Skeletal muscle tissue (tissue), 4 donors: ENCODE data around the gene TELO2. TPM values are rescaled to one million over a fixed set of nuclear protein-coding genes. Genes with fewer than 3 reads are reported as not detected.
"Not testable (repeated sequence)": the region's sequence is repeated elsewhere in the genome, so short reads cannot be mapped to it uniquely, and the experiment has no call there.

ENCODE experiments used
- H3K27ac ChIP-seq: one replicate; pipeline ENCODE4 v1.7.0; 2013; ENCODE audit warnings: mild to moderate bottlenecking, low read depth, low read length, inconsistent platforms
- H3K27me3 ChIP-seq, 3 donors: one replicate each; pipeline ENCODE4 v1.7.0; 2013; ENCODE audit warnings: low read length in 3 of 3; ENCODE audit not compliant: control insufficient read depth in 3 of 3, insufficient read depth in 3 of 3
- H3K36me3 ChIP-seq, 3 donors: one replicate each; pipeline ENCODE4 v1.7.0; 2013; ENCODE audit warnings: low read length in 3 of 3; ENCODE audit not compliant: control insufficient read depth in 3 of 3, insufficient read depth in 3 of 3
- H3K4me1 ChIP-seq, 3 donors: one replicate each; pipeline ENCODE4 v1.7.0; 2013; ENCODE audit warnings: low read length in 3 of 3, mild to moderate bottlenecking in 3 of 3; ENCODE audit not compliant: control insufficient read depth in 3 of 3, insufficient read depth in 3 of 3
- H3K4me3 ChIP-seq, 3 donors: one replicate each; pipeline ENCODE4 v1.7.0; 2013; ENCODE audit warnings: low read length in 3 of 3
- H3K9ac ChIP-seq, 3 donors: one replicate each; pipeline ENCODE4 v1.7.0; 2013; ENCODE audit warnings: low read length in 3 of 3, mild to moderate bottlenecking in 3 of 3, moderate library complexity in 2 of 3, low read depth in 1 of 3
- H3K9me3 ChIP-seq, 3 donors: one replicate each; pipeline ENCODE4 v1.7.0; 2013; ENCODE audit warnings: low read length in 3 of 3; ENCODE audit not compliant: control insufficient read depth in 3 of 3
- total RNA-seq: library from RNA; depleted of rRNA; stranded (reverse); fragments of >200 nt; gene quantifications from one replicate; pipeline ENCODE4 v1.2.3, GENCODE V29; 2014
- donor health status: Osteomylitis.

TELO2 gene
- total RNA-seq, 1 donor from 2014 or later = 11.0 TPM

DNA sequence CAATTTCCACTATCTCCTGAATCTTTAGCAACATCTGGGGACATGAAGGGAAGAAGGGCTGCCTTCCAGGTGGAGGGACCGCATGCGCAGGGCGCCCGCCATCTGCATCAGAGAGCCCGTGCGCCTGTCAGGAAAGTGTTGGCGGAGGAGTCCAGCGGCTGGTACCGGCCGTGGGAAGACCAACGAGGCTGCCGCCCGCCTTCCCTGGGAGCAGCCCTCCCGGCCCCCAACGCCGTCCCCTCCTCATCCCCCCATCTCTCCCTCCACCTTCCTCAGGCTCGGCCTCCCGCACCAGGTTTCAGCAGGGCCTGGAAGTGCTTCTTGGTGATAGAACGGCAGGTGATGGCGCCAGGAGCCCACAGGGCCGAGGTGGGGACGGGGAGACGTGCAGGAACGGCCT, 27.1 kb upstream of the TELO2 start:
- no peak overlapping the region for H3K9ac ChIP-seq
- no peaks in the 10 kb centered on the region for H3K27me3 ChIP-seq

DNA sequence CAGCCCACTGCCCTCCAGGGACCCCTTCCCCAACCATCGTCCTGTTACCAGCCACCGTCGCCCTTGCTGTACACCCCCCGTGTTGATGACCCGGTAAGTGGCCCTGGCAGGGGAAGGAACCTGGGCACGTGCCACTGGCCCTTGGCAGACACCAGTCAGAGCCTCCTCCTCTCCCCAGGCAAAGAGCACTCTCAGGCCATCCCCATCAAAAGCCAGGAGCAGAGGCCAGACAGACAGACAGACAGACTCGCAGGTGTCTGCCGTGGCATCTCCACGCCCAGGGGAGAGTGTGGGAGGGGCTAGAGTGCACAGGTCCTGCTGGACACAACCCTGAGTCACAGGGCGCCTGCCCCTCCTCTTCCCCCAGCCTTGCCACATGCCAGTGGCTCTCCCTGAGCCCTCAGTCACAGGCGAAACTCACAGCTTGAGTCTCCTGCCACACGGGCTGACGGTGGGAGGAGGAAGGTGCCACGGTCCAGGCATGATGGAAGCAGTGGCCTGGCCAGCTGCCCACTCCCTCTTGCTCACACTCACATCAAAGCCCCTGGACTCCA, 26.1 kb upstream of the TELO2 start:
- Histone ChIP-seq H3K9ac (no peak overlapping the region), H3K4me3 (no peak overlapping the region), H3K9me3 (no peaks in the 10 kb centered on the region), H3K4me1 (peaks cover 5 to 24% (median 8%) of the 10 kb centered on the region in 3 donors), H3K36me3 (peaks cover 4 to 6% (median 5%) of the 10 kb centered on the region in 3 donors), H3K27ac (no peak overlapping the region), H3K27me3 (no peaks in the 10 kb centered on the region)

More for the DNA sequence above, 27.1 kb upstream of the TELO2 start:
- H3K27ac ChIP-seq = no peak overlapping the region
- no peaks in the 10 kb centered on the region for H3K9me3 ChIP-seq
- peaks cover 4 to 12% (median 9%) of the 10 kb centered on the region in 3 donors for H3K36me3 ChIP-seq
- H3K4me3 ChIP-seq = no peak overlapping the region
- H3K4me1 ChIP-seq = peaks cover 5 to 16% (median 5%) of the 10 kb centered on the region in 3 donors

DNA sequence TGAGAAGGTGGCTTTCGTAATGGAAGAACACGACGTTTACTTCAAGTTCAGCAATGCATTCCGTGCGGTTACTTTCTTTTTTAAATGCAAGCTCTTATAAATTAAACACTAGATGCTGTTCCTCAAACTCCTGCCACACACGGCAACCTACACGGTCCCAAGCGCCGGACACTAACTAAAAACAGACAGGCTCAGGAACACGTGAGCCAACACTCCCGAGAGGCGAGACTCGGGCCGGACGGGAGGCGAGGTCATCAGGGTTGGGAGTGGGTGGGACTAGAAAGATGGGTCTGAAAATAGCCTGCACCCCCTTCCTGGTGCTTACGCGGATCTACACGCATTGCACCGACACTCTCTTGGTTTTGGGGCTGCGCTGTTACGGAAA, 24.7 kb upstream of the TELO2 start:
- H3K27me3 ChIP-seq = no peaks in the 10 kb centered on the region
- H3K9me3 ChIP-seq = no peaks in the 10 kb centered on the region
- peaks cover 5 to 31% (median 11%) of the 10 kb centered on the region in 3 donors for H3K4me1 ChIP-seq
- no peak overlapping the region for H3K4me3 ChIP-seq
- H3K36me3 ChIP-seq = peaks cover 2 to 6% (median 4%) of the 10 kb centered on the region in 3 donors
- no peak overlapping the region for H3K27ac ChIP-seq
- H3K9ac ChIP-seq = no peak overlapping the region

DNA sequence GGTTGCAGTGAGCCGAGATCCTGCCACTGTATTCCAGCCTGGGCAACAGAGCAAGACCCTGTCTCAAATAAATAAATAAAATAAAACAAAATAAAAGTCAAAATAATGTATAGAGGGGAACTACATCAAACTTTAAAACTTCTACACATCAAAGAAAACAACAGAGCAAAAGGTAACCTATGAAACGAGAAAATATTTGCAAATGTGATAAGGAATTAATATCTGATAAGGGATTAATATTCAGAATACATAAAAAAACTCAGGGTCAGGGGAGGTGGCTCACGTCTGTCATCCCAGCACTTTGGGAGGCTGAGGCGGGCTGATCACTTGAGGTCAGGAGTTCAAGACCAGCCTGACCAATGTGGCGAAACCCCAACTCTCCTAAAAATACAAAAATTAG, 24.0 kb upstream of the TELO2 start:
- peaks cover 9 to 37% (median 17%) of the 10 kb centered on the region in 3 donors for H3K4me1 ChIP-seq
- H3K9me3 ChIP-seq, H3K36me3 ChIP-seq, H3K9ac ChIP-seq, H3K27ac ChIP-seq, H3K4me3 ChIP-seq, H3K27me3 ChIP-seq: not testable (repeated sequence)

DNA sequence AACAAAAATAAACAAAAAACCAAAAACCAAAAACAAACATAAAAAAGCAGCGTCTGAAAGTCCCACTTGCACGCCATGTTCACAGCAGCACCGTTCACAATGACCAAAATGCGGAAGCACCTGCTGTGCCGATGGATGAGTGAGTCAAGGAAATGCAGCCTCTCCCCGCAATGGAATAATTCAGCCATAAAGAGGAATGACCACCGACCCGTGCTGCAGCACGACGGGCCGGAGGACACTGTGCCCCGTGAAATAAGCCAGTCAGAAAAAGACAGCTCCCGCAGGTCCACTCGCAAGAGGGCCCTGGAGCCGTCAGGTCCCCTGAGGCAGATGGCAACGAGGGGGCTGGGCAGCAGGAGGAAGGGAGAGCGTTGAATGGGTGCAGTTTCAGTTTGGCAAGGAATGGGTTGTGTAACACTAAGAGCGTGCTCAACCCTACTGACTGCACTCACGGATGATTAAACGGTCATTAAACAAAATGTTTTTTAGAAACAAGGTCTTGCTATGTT, 23.4 kb upstream of the TELO2 start:
- Histone ChIP-seq H3K27me3 (no peaks in the 10 kb centered on the region), H3K9ac (no peak overlapping the region), H3K27ac (no peak overlapping the region), H3K36me3 (peaks cover 0 to 6% (median 0%) of the 10 kb centered on the region in 3 donors), H3K4me1 (peaks cover 12 to 40% (median 19%) of the 10 kb centered on the region in 3 donors), H3K9me3 (no peaks in the 10 kb centered on the region), H3K4me3 (no peak overlapping the region)

DNA sequence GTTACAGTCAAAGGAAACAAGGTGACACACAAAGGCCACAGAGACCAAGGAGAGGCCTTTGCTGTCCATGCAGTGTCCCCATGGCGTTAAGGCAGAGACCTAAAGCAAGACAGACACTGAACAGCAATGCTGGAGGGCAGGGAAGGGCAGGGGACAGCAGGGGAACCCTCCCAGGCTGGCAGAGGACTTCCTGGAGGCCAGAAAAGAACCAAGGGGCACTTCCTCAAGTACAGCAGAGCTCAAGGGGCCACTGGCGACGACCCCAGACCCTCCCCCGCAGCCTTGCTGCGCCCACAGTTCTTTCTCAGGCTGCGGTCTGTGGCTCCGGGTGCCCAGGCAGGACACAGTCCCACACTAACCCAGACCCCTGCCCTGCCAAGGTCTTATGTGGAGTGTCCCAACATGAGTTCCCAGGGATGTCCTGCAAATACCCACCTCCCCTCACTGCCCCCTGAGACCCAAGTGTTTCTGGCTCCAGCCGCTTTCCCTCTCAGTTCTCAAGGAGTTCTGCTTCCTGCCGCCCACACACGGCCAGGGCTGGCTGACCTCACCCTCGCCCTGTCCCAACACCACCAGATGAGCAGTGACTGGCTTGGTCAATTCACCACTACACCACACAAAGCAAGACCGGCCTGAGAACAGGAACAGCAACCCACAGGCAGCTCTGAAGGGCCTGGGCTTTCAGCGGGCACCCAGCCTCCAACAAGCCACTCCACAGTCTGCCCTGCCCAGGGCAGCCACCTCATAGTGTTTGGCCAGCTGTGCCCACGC, 22.5 kb upstream of the TELO2 start:
- H3K4me3 ChIP-seq = no peak overlapping the region
- peaks cover 0 to 6% (median 0%) of the 10 kb centered on the region in 3 donors for H3K36me3 ChIP-seq
- H3K27me3 ChIP-seq = no peaks in the 10 kb centered on the region
- H3K4me1 ChIP-seq = peaks cover 16 to 45% (median 22%) of the 10 kb centered on the region in 3 donors
- no peaks in the 10 kb centered on the region for H3K9me3 ChIP-seq
- H3K9ac ChIP-seq = peak overlapping the region in 2 of 3 donors; percentile 25 to 33
- peak overlapping the region; percentile 13 for H3K27ac ChIP-seq

DNA sequence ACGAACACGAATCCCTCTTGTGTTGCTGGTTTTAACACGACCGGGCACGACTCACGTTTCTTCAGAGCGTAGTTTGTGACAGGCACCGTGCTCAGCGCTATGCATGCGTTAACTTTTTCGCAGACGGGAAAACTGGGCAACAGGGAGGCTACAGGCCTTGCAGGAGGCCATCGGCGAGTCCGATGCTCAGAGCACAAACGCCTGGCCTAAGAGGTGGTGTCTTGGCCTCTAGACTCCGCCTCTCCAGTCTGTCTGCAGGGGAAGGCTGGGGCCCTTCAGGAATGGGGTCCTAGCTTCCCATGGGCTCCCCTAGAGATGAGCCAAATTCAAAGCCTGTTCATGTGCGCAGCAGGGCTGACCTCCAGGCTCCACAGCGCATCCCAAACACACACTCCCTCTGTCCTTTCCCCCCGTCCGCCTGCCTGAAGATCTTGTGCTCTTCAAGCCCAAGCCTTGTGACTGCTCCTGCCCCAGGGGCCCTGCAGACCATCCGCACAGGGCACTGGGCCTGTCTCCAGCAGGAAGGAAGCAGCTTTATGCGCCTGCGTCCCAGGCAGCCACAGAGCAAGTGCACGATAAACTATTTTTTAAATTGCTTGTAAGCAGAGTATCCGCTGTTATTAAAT, 21.5 kb upstream of the TELO2 start:
- Histone ChIP-seq H3K36me3 (peaks cover 0 to 6% (median 0%) of the 10 kb centered on the region in 3 donors), H3K27ac (no peak overlapping the region), H3K27me3 (no peaks in the 10 kb centered on the region), H3K4me3 (no peak overlapping the region), H3K9me3 (no peaks in the 10 kb centered on the region), H3K9ac (no peak overlapping the region), H3K4me1 (peaks cover 18 to 47% (median 24%) of the 10 kb centered on the region in 3 donors)

DNA sequence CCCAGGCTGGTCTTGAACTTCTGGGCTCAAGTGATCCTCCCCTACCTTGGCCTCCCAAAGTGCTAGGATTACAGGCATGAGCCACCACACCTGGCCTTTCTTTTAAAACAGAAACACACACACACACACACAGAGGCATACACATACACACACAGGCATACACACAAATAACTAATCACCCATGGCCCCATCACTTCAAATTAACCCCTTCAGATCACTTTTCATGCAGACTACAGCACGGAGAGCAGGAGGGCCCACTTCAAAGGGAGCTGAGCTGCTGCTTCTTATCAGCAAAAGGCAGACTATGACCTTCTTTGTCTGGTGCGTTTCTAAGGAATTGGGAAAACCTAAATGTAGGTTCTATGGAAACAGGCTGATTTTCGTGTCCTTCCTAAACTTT, 20.2 kb upstream of the TELO2 start:
- H3K4me3 ChIP-seq = no peak overlapping the region
- H3K36me3 ChIP-seq = peaks cover 0 to 6% (median 0%) of the 10 kb centered on the region in 3 donors
- H3K9ac ChIP-seq = no peak overlapping the region
- peaks cover 18 to 42% (median 23%) of the 10 kb centered on the region in 3 donors for H3K4me1 ChIP-seq
- no peak overlapping the region for H3K27ac ChIP-seq
- no peaks in the 10 kb centered on the region for H3K27me3 ChIP-seq
- H3K9me3 ChIP-seq = no peaks in the 10 kb centered on the region

DNA sequence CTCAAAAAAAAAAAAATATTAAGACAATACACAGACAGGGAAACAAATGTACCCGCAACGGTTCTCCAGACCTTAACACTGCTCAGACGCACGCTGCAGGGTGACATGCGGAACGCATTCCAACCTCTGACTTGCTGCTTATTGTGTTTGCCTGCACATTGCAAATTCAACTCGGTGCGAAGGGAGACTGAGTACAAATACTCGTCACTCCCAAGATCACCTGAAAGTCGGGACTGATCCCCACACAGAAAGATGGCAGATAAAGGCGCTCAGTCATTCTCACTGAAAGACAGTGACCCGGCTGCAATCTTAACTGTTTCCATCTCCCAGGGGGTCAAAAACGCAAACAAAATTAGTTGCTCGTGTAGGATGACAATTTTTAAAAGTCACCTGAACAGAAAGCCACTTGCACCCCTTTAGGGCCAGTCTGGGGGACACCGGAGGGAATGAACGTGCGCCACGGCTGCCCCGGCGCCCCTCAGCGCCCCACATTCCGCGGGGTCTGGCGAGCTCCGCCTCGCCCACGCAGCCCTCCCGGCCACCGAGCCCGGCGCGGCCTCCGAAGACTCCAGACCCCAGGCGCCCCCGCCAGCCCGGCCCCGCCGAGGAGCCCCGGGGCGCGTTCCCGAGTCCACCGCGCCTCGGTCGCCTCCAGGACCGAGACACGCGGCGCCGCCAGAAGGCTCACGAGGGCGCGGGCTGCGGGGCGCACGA, 18.9 kb upstream of the TELO2 start:
- Histone ChIP-seq H3K36me3 (peaks cover 0 to 6% (median 0%) of the 10 kb centered on the region in 3 donors), H3K9me3 (no peaks in the 10 kb centered on the region), H3K9ac (peak overlapping the region; percentile 89 to 99 (median 96)), H3K27ac (peak overlapping the region; percentile 93), H3K27me3 (no peaks in the 10 kb centered on the region), H3K4me3 (peak overlapping the region; percentile 85 to 89 (median 87)), H3K4me1 (peaks cover 18 to 42% (median 23%) of the 10 kb centered on the region in 3 donors)
